Neural progenitor cell (in vitro differentiated cells): ENCODE measurements around the gene DGKD.

Source experiments
- EZH2 ChIP-seq: fragments of 200-600 bp; sonication (generic); IDR thresholded peaks from 2 replicates; pipeline ENCODE4 v1.6.1; 2017; ENCODE audit warnings: antibody characterized with exemption, mild to moderate bottlenecking, moderate library complexity
- EZH2phosphoT487 ChIP-seq: fragments of 200-600 bp; sonication (generic); IDR thresholded peaks from 2 replicates; pipeline ENCODE4 v1.6.1; 2017; ENCODE audit warnings: antibody characterized with exemption
- TF ChIP-seq, protein P1 (sequence below): fragments of 200-600 bp; sonication (generic); IDR thresholded peaks from 2 replicates; pipeline ENCODE4 v1.5.1; 2017; ENCODE audit warnings: antibody characterized with exemption, mild to moderate bottlenecking

DNA sequence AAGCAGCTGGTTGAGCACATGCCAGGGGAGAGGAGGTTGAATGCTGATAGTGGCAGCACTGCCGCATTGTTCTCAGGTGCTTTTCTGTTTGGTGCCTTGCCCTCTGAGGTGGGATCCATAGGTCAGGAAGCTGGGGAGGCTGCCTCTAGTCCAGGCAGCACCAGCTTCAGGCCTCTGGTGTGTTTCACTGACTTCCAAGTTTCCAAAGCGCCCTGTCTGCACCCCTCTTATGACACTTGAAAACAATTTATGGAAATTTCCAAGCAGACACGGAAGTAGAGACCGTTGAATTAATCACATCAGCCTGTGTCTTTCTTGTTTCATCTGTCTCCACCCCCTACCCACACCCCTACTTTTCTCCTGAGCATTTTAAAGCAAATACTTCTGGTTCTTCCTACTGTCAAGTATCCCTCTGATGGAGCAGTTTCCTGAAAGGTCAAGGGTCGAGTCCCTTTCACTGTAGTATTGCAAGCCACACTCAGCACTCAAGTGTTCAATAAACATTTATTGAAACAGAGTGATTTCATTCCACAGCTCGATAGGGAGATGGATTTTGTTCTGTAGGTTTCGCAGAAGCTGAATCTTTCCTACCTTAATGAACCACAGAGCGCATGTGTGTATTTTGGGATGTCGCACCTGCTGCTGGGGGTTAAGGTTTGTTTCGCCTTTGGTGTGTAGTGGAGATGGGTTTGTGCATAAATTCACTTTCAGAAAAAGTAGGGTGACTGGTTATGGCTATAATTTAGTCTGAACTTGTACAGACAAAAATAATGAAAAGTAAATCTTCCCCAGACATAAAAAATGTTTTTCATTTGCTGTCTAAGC is 21.4 kb downstream of the DGKD start:
- TF ChIP-seq, protein P1, sequence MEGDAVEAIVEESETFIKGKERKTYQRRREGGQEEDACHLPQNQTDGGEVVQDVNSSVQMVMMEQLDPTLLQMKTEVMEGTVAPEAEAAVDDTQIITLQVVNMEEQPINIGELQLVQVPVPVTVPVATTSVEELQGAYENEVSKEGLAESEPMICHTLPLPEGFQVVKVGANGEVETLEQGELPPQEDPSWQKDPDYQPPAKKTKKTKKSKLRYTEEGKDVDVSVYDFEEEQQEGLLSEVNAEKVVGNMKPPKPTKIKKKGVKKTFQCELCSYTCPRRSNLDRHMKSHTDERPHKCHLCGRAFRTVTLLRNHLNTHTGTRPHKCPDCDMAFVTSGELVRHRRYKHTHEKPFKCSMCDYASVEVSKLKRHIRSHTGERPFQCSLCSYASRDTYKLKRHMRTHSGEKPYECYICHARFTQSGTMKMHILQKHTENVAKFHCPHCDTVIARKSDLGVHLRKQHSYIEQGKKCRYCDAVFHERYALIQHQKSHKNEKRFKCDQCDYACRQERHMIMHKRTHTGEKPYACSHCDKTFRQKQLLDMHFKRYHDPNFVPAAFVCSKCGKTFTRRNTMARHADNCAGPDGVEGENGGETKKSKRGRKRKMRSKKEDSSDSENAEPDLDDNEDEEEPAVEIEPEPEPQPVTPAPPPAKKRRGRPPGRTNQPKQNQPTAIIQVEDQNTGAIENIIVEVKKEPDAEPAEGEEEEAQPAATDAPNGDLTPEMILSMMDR = no peak
- TF ChIP-seq EZH2 = no peak
- no peak for TF ChIP-seq EZH2phosphoT487
